Astrocyte of the cerebellum (primary cell): Measurements from ENCODE around the gene MPP1.

Experiments used
- DNase-seq: peaks from one replicate; pipeline ENCODE4 v3.0.0-alpha.2; 2011; ENCODE audit warnings: low read depth
- H3K4me3 ChIP-seq: 2 replicates; pipeline ENCODE4 v1.5.1; 2011; ENCODE audit warnings: mild to moderate bottlenecking, low read depth, low read length, moderate library complexity
- in situ Hi-C: cut with HindIII; loops from 2 replicates; pipeline ENCODE4 v1.10.0; 2017; ENCODE audit warnings: low sequenced_read_pairs
- TF ChIP-seq, protein P1 (sequence below): IDR thresholded peaks from 2 replicates; pipeline ENCODE4 v1.5.1; 2012; ENCODE audit warnings: low read length, low read depth, moderate library complexity, mild to moderate bottlenecking; ENCODE audit errors: missing control alignments

MPP1 gene

DNA sequence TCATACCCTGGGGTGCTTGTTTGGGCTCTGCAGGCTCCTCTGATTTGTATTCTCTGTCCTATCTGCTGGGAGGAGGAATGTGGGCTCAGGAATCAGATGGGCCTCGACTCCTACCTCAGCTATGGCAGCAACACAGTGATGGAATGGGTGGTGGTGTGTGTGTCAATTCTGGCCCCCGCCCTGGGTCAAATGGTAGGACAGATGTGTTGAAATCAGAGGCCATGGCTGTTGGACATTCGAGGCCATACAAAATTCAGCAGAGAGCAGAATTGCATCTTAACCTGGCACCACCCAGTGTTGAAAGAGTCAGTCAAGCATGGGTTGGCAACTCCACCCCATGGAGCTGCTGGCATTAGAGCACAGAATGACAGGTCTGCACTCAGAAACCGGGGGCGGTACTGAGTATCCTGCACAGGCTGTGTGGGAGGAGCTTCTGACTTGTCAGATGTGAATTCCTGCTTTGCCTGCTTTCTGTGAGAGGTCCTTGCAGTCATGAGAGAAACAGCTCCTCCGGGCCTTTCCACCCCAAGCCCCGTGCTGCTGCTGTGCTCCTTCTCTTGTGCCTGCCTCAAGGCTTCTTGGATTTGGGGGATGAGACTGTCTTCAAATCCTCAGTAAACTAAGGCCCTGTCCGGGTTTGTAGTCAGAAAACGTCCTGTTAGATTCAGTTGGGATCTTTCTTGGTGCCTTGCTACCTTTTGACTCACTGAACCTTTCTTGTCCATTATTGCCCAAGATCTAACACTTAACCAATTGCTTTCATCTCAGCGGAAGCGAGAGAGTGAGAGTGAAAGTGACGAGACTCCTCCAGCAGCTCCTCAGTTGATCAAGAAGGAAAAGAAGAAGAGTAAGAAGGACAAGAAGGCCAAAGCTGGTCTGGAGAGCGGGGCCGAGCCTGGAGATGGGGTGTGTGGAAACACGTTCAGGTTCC is 29.6 kb downstream of the MPP1 start:
- in situ Hi-C loops, result no loop called here
- H3K4me3 ChIP-seq, result no peak overlapping the region
- no peak for DNase-seq
- TF ChIP-seq, protein P1, sequence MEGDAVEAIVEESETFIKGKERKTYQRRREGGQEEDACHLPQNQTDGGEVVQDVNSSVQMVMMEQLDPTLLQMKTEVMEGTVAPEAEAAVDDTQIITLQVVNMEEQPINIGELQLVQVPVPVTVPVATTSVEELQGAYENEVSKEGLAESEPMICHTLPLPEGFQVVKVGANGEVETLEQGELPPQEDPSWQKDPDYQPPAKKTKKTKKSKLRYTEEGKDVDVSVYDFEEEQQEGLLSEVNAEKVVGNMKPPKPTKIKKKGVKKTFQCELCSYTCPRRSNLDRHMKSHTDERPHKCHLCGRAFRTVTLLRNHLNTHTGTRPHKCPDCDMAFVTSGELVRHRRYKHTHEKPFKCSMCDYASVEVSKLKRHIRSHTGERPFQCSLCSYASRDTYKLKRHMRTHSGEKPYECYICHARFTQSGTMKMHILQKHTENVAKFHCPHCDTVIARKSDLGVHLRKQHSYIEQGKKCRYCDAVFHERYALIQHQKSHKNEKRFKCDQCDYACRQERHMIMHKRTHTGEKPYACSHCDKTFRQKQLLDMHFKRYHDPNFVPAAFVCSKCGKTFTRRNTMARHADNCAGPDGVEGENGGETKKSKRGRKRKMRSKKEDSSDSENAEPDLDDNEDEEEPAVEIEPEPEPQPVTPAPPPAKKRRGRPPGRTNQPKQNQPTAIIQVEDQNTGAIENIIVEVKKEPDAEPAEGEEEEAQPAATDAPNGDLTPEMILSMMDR, result no peak

DNA sequence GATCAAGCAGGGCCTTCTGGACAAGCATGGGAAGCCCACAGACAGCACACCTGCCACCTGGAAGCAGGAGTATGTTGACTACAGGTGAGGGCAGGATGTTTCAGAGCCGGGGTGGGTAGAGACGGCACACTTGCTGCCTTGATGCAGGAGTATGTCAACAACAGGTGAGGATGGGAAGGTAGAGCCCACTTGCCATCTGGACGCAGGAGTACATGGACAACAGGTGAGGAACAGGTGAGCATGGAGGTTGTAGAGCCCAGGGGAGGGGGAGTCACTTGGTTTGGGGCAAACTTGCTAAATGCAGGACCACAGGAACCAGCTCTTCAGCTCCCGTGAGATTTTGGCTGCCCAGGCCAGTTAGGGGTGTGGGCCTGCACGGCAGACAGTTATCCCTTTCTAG is 30.7 kb downstream of the MPP1 start:
- in situ Hi-C loops, result no loop called here
- H3K4me3 ChIP-seq, result no peak overlapping the region
- DNase-seq, result no peak
- TF ChIP-seq, protein P1, result no peak

DNA sequence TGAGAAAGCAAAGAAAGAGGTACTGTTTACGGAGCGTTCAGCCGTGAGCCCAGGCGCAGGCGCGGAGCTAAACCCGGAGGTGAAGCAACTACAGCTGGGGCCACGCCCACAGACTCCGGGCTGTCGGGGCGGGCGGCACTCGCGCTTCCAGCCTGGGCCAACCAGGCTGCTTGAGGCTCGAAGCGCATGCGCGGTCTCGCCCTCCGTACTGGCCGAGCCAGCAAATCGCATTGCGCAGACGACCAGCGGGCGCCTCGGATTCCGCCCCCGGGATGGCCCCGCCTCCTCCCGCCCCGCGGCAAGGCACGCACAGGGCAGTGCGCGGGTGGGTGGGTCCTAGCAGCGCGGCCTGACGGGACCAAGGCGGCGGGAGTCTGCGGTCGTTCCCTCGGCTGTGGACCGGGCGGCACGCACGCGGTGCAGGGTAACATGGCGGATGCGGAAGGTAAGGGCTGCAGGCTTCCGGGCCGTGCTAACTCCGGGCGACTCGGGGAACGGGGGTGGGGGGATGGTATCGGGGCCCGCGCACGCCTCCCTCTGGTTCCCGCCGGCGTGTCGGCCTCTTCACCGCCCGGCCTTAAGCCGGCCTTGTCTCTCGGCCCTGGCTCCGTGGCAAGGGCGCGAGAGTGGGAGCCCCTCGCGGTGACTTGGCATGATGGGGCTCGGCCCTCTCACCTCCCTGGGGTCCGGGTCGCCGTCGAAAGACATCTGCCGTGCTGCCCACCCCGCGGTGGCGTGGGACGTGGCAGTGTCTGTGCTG is 42.6 kb downstream of the MPP1 start, which contains the start of gene DKC1:
DKC1 (plus strand) TSS at position 328 of the 760 bp plus-strand sequence; CDS start at position 430, 102 bp downstream.
- peak within 1 kb of the TSS; percentile 61 for H3K4me3 ChIP-seq
- TF ChIP-seq, protein P1, result no peak
- DNase-seq, result peak; percentile 84
- in situ Hi-C loops, result no loop called here

DNA sequence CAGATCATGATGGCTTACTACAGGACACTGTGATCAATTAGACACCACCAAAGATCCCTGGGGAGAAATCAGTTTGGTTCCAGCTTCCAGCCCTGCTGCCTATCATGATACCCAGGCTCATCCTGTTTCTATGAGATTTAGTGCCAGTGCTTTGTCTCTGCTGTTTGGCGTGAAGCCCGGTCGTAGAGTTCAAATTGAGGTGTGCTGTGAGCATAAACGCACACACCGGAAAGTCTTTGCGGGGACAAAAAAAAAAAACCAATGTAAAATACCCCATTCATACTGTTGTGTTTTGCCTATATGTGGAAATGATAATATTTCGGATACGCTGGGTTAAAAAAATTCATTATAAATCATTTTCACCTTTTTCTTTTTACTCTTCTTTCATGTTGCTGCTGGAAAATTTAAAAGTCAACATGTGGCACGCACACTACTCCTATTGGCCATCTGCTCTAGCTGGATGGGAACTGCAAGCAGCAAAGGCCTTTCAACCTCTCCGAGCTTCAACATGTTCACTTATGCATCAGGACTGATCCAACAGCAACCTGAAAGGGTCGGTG is 43.2 kb downstream of the MPP1 start:
- TF ChIP-seq, protein P1, result no peak
- in situ Hi-C loops, result no loop called here
- H3K4me3 ChIP-seq, result peak overlapping the region; percentile 61
- DNase-seq, result no peak

DNA sequence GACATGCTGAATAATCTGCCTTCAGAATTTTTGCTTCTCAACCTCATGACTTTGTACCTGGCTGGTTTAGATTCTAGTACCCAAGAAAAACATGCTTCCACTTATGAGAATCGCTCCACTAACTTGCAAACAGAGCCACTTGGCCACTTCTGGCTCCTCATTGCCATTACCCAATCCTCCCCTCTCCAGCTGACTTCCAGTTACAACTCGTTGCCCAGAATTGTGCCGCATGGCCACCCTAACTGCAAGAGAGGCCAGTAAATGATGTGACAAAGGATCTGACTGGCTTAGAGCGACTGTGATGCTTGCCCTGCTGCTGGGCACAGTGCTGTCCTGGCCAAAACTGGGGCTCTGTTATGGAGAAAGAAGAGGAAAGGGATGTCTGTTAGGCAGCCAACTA is 46.6 kb downstream of the MPP1 start:
- TF ChIP-seq, protein P1, result no peak
- no peak for DNase-seq
- H3K4me3 ChIP-seq, result no peak overlapping the region
- in situ Hi-C loops, result no loop called here

DNA sequence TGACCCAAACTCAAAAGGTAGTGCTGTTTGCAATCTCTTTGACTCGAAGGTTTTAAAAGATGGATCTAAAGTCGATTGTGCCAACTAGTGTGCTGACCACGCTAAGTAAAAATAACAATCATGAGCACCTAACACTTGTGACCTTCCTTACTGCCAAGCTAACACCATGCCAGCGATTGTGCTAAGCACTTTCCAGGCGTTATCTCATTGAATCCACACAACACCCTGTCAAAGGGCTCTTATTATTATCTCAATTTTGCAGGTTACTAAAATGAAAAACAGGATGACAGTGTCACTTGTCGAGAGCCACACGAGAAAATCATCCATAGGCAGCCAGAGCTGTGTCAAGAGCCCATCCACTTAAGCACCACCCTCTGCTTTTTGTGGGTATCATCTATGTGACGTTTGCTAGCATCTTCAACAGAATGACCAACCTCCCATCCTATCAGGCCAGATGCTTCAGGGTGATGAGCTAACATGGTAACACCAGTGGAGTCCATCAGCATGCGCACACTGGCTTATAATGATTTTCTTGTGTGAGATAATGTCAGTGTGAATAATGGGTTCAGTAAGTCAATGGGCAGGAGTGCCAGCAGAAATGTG is 53.5 kb downstream of the MPP1 start:
- H3K4me3 ChIP-seq, result no peak overlapping the region
- DNase-seq, result no peak
- in situ Hi-C loops, result no loop called here
- TF ChIP-seq, protein P1, result no peak
